HS-5 (cell line): ENCODE results near the gene PEAK1.

Experiments used
- DNase-seq: peaks from one replicate; pipeline ENCODE4 v3.0.0-alpha.2; 2012; ENCODE audit warnings: low read depth

Gene PEAK1

GRCh38 chr15:77419836-77420609 lies at the start of gene PEAK1:
Gene PEAK1 (minus strand): TSS chr15:77420104. CDS start chr15:77181926, 238,178 bp downstream.
- peak; percentile 93 for DNase-seq

- no peak for DNase-seq
Observed at GRCh38 chr15:77468896-77469295, 49.0 kb upstream of the PEAK1 start.

- no peak for DNase-seq
Observed at GRCh38 chr15:77466521-77466920, 46.6 kb upstream of the PEAK1 start.

GRCh38 chr15:77464129-77464865 lies 44.4 kb upstream of the PEAK1 start:
- no peak for DNase-seq

GRCh38 chr15:77461486-77461885 lies 41.6 kb upstream of the PEAK1 start:
- DNase-seq = no peak

- no peak for DNase-seq
Observed at GRCh38 chr15:77459031-77459430, 39.1 kb upstream of the PEAK1 start.

- DNase-seq = no peak
Observed at GRCh38 chr15:77457905-77458265, 38.0 kb upstream of the PEAK1 start.

GRCh38 chr15:77457191-77457904 lies 37.4 kb upstream of the PEAK1 start:
- DNase-seq = no peak

GRCh38 chr15:77456746-77457145 lies 36.8 kb upstream of the PEAK1 start:
- no peak for DNase-seq

GRCh38 chr15:77455696-77456321 lies 35.9 kb upstream of the PEAK1 start:
- no peak for DNase-seq

GRCh38 chr15:77454951-77455350 lies 35.0 kb upstream of the PEAK1 start:
- no peak for DNase-seq

- DNase-seq = no peak
Observed at GRCh38 chr15:77454265-77454664, 34.4 kb upstream of the PEAK1 start.

- DNase-seq = no peak
Observed at GRCh38 chr15:77446840-77447390, 27.0 kb upstream of the PEAK1 start.

- no peak for DNase-seq
Observed at GRCh38 chr15:77440378-77440999, 20.6 kb upstream of the PEAK1 start.

- no peak for DNase-seq
Observed at GRCh38 chr15:77437264-77437663, 17.4 kb upstream of the PEAK1 start.

- no peak for DNase-seq
Observed at GRCh38 chr15:77436822-77437221, 16.9 kb upstream of the PEAK1 start.

GRCh38 chr15:77430652-77431051 lies 10.7 kb upstream of the PEAK1 start:
- no peak for DNase-seq

GRCh38 chr15:77430213-77430612 lies 10.3 kb upstream of the PEAK1 start:
- DNase-seq = no peak

GRCh38 chr15:77426871-77427270 lies 7.0 kb upstream of the PEAK1 start:
- DNase-seq = no peak

GRCh38 chr15:77426377-77426776 lies 6.5 kb upstream of the PEAK1 start:
- no peak for DNase-seq

- DNase-seq = no peak
Observed at GRCh38 chr15:77425104-77425503, 5.2 kb upstream of the PEAK1 start.

GRCh38 chr15:77421370-77421700 lies 1.4 kb upstream of the PEAK1 start:
- DNase-seq = no peak
